ENCODE results near the gene CHRNB1.

Gene CHRNB1

GRCh38 chr17:7438656-7439460 is 6.0 kb upstream of the CHRNB1 start:
- DNase-seq = no peak

GRCh38 chr17:7439462-7440112 is 5.3 kb upstream of the CHRNB1 start, which contains the start of gene FGF11:
Gene FGF11, plus strand, starts transcription at chr17:7439512. Its CDS starts 109 bp downstream, at chr17:7439621.
- peak; percentile 75 for DNase-seq

GRCh38 chr17:7440113-7440833 is 4.6 kb upstream of the CHRNB1 start:
- peak; percentile 67 for DNase-seq

- DNase-seq = peak; percentile 80
Observed at GRCh38 chr17:7440834-7441195, 4.0 kb upstream of the CHRNB1 start.

GRCh38 chr17:7441266-7441665 is 3.6 kb upstream of the CHRNB1 start:
- DNase-seq = peak; percentile 64

- no peak for DNase-seq
Observed at GRCh38 chr17:7442142-7442541, 2.7 kb upstream of the CHRNB1 start.

DNA sequence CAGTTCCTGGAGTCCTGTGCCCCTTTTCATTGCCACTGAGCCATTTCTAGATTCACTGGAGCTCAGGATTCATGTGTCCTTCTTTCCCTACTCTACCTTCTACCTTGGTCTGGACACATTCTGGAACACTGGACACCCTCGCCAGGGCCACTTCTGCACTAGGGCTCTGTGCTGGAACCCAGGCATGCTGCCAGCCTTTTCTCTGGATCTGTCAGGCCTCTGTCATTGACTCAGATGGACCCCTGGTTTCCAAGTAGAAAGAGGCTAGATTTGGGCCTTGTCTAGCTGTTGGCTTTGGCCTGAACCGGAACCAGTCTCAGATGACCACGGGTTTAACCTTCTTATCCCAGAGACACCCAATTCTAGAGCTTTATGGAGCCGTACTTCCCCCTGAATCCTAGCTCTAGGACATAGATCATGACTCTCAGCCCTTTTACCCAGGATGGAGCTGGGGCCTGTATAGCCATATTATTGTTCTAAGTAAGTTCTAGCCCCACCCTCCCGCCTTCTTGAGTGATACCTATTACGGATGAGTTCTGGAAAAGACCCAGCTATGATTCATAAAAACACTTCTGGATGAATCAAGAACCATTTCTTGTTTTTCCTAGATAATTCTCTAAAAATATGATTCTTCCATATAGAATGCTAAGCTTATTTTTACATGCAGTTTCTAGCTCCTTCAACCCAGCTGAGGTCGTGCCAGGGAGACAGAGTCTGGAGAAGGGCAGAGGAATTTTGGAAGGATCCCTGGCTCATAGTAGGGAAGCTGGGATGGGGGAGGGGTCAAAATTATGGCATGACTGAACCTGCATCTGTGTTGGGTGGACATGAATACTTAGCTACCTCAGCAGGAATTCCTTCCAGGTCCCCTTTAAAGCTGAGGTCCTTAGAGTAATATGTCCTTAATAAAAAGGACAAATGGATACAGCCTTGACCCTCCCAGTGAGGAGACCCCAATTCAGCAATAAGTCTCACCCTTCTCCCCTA is 1.1 kb upstream of the CHRNB1 start:
- no peak for DNase-seq

GRCh38 chr17:7445619-7445968 is 733 bp downstream of the CHRNB1 start:
- peak; percentile 96 for DNase-seq

DNA sequence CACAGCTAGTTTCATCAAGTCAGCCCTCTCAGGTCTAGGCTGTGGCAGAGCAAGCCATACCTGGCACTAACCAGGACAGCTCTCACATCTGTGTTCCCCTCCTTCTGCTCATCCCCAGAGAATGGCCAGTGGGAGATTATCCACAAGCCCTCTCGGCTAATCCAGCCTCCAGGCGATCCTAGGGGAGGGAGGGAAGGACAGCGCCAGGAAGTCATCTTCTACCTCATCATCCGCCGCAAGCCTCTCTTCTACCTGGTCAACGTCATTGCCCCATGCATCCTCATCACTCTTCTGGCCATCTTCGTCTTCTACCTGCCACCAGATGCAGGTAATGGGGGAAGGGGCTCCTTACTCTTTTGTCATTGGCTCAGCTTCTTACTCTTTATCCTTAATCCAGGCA is 3.6 kb downstream of the CHRNB1 start:
- DNase-seq = no peak

DNA sequence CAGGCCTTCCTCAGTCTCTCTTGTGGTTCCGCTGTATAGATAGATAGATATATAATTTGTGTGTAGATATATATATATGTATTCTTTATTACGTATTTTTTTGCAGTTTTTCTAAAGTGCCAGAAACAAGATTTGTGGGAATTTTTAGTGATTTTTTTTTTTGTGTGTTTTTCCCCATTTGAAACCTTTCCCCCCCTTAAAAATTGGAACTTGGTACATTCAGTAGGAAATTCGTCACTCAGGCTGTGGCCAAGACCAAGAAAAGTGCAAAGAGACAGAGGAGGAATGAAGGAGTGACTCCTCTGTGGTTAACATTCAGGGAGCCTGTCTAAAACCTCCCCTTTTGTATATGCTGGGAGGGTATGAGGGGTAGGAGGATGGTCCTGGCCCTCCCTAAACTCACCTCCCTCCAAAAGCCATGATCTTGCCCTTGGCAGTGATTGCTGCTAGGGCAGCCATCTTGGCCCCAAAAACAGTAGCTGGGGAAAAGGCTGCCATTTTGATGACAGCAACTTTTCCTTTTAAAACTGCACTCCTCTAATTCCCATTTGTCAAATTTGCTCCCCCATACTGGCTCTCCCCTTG is 15.2 kb downstream of the CHRNB1 start:
- DNase-seq = no peak

- DNase-seq = no peak
Observed at GRCh38 chr17:7460850-7461660, 16.2 kb downstream of the CHRNB1 start.

DNA sequence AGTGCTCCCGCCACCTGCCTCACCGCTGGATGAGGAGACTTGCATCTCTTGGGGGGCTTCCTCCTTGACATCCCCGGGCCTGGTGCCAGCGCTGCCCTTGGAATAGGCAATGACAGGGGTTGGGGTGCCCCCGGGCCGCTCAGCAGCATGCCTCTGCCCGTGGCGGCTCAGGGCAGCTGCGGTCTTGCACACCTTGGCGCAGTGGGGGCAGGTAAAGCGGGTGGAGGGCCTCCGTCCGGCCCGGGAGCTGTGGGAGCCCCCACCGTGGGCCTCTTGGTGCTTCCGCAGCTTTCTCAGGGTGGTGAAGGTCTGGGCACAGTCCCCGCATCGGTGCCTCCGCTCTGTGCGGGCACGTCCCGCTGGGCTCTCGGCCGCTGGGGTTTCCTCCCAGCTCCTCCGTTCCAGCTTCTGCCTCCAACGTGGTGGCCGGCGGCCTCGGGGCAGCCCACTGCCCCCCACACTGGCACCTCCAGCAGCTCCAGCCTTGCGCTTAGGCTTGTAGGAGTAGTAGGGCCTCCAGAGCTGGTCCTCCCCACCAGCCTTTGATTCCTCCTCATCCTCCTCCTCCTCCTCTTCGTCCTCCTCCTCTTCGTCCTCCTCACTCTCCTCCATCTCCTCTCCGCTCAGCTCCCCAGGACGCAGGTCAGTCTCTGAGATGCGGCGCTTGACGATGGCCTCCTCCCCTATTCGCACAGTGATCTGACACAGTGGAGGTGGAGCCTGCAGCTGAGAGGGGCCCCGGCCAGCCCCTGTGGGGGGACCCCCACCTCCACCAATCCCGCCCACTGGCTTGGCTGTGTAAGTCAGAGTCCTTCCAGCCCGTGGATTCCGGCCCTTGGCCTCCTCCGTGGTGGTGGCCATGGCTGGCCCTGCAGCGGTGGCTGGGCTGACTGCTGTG is 17.9 kb downstream of the CHRNB1 start:
- no peak for DNase-seq

DNA sequence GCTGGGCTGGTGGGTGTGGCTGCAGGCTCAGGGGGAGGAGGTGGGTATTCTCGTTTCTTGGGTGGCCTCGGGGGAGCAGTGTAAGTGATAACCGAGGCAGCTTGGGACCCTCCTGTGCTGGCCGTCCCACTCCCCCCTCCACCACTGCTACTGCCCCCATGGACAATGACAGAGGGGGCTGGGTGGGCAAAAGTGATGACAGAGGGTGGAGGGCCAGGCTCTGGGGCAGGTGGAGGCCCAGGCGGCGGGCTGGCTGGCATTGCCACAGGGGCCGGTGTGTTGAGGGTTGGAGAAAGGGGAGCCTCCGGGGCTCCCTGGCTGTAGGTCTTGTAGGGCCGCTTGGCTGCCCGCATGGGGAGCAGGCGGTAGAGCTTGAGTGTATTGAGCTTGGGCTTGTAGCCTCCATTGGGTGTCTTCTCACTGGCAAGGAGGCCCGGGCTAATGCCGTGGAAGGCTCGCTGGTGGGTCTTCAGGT is 18.5 kb downstream of the CHRNB1 start:
- no peak for DNase-seq

DNA sequence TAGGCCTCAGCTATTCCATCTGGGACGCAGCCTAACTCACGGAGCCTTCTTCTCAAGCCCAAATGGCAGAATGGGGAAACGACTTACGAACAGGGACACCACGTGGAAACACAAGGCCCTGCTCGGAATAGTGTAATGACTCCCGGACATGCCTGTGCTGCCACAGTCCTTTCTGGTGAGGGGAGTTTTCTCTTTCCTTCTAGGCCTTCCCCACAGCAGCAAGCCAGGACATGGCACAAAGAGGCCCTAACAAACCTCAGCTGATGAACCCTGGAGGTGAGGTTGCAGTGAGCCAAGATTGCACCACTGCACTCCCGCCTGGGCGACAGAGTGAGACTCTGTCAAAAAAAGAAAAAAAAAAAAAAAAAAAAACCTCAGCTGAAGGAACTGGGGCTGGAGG is 19.2 kb downstream of the CHRNB1 start:
- no peak for DNase-seq

GRCh38 chr17:7465597-7466275 is 20.9 kb downstream of the CHRNB1 start:
- DNase-seq = no peak

GRCh38 chr17:7466318-7466638 is 21.4 kb downstream of the CHRNB1 start:
- DNase-seq = no peak

DNA sequence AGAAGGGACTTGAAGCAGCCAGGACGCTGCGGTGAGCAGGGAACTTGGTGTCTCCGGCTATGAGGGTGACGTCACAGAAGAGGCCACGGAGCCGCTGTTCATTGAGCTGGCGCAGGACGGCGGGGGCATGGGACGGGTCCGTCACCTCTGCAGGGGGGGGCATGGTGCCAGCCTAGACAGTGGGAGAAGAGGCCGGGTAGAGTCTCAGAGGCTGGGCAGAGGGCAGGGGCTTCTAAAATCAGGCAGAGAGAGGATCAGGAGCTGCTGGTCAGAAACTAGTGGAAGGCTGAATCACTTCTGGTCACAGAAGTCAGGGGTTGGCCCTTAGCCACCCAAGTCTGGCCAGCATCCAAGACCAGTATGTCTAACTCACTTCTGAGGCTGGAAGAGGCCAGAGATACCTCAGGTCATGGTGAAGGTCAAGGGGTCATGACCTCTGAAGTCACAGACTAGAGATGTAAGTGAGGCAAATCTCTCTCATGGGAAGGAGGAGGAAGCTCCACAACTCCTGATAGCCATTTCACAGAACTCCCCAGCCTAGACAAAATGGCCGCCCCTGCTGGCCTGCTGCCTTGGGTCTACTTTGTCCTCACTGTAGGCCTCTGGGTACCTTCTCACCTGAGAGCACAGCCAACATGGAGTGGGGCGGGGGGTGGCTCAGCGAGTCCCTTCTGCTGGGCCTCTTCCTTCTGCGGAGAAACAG is 21.9 kb downstream of the CHRNB1 start:
- no peak for DNase-seq

GRCh38 chr17:7467498-7467897 is 22.6 kb downstream of the CHRNB1 start:
- no peak for DNase-seq

- DNase-seq = no peak
Observed at GRCh38 chr17:7468290-7468689, 23.4 kb downstream of the CHRNB1 start.
